PFSK-1 (cell line): ENCODE data around the gene ARL8B.

ENCODE experiments used
- POLR2AphosphoS5 ChIP-seq: IDR thresholded peaks from 2 replicates; pipeline ENCODE4 v1.6.1; 2012; ENCODE audit warnings: low read depth, mild to moderate bottlenecking, control low read depth, low read length, moderate library complexity
- SIN3A ChIP-seq: IDR thresholded peaks from 2 replicates; pipeline ENCODE4 v1.6.1; 2012; ENCODE audit warnings: mild to moderate bottlenecking, low read length, moderate library complexity, borderline replicate concordance; ENCODE audit not compliant: insufficient read depth
- TAF1 ChIP-seq: IDR thresholded peaks from 2 replicates; pipeline ENCODE4 v1.6.1; 2012; ENCODE audit warnings: low read length, control low read depth, borderline replicate concordance; ENCODE audit not compliant: insufficient read depth
- TF ChIP-seq, protein P1 (sequence below), 2 experiments: IDR thresholded peaks; 2 replicates each; pipeline versions ENCODE4 v1.6.1 to v1.8.0; 2011 to 2012; ENCODE audit warnings: low read depth in 2 of 2, low read length in 2 of 2, control low read depth in 1 of 2, inconsistent platforms in 1 of 2, mild to moderate bottlenecking in 1 of 2, moderate library complexity in 1 of 2; ENCODE audit not compliant: insufficient read depth in 1 of 2

DNA sequence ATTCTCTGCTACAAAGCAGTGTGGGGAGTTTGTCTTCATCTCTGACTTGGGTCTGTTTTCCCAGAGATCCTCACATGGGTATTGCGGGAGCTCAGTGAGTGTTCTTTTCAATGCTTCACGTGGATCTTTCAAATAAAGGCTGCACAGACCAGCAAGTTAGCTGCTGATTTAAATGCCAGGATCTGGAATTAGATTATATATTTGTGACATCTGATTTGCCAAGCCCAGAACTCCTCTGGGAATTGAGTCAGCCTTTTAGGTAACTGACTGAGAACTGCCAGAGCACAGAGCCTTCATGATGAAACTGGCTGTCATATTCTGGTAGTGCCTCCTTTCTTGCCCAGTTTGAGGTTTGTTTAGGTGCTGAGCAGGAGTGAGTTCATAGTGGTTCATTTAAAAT lies 80.1 kb downstream of the ARL8B start:
- TF ChIP-seq POLR2AphosphoS5 (no peak), TAF1 (no peak), SIN3A (no peak)
- TF ChIP-seq, protein P1, sequence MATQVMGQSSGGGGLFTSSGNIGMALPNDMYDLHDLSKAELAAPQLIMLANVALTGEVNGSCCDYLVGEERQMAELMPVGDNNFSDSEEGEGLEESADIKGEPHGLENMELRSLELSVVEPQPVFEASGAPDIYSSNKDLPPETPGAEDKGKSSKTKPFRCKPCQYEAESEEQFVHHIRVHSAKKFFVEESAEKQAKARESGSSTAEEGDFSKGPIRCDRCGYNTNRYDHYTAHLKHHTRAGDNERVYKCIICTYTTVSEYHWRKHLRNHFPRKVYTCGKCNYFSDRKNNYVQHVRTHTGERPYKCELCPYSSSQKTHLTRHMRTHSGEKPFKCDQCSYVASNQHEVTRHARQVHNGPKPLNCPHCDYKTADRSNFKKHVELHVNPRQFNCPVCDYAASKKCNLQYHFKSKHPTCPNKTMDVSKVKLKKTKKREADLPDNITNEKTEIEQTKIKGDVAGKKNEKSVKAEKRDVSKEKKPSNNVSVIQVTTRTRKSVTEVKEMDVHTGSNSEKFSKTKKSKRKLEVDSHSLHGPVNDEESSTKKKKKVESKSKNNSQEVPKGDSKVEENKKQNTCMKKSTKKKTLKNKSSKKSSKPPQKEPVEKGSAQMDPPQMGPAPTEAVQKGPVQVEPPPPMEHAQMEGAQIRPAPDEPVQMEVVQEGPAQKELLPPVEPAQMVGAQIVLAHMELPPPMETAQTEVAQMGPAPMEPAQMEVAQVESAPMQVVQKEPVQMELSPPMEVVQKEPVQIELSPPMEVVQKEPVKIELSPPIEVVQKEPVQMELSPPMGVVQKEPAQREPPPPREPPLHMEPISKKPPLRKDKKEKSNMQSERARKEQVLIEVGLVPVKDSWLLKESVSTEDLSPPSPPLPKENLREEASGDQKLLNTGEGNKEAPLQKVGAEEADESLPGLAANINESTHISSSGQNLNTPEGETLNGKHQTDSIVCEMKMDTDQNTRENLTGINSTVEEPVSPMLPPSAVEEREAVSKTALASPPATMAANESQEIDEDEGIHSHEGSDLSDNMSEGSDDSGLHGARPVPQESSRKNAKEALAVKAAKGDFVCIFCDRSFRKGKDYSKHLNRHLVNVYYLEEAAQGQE (IDR thresholded peaks at IDR 0.05; ENCODE audit: insufficient read depth in 1 of 2, low read depth in 2 of 2, low read length in 2 of 2) = no peak
